Heart left ventricle (tissue), 16 donors: Measurements from ENCODE around the gene NFIA. TPM values are rescaled to one million over a fixed set of nuclear protein-coding genes. Genes with fewer than 3 reads are reported as not detected.

ENCODE experiments used
- ATAC-seq, 4 donors: fragments of 200-7000 bp; cut with Tn5 transposase; one replicate each; pipeline ENCODE4 v1.9.1; 2020 to 2022; ENCODE audit warnings: moderate library complexity in 4 of 4, mild to moderate bottlenecking in 3 of 4, moderate number of reproducible peaks in 1 of 4
- DNase-seq, 5 donors: peaks; one replicate each; pipeline ENCODE4 v3.0.0-alpha.2; 2020
- H3K27ac ChIP-seq, 12 donors: fragments of 200-600 bp; sonication (generic) in 4 of 12; one replicate each; pipeline versions ENCODE4 v1.5.0 to v1.8.0; 2016 to 2022; ENCODE audit warnings: mild to moderate bottlenecking in 2 of 12
- H3K27me3 ChIP-seq, 9 donors: fragments of 200-600 bp; sonication (generic) in 2 of 9; one replicate each; pipeline versions ENCODE4 v1.5.1 to v1.8.0; 2016 to 2022; ENCODE audit warnings: mild to moderate bottlenecking in 3 of 9
- H3K36me3 ChIP-seq, 9 donors: fragments of 200-600 bp; sonication (generic) in 2 of 9; one replicate each; pipeline versions ENCODE4 v1.5.0 to v1.8.0; 2018 to 2022; ENCODE audit warnings: mild to moderate bottlenecking in 2 of 9
- H3K4me1 ChIP-seq, 12 donors: fragments of 200-600 bp; sonication (generic) in 4 of 12; one replicate each; pipeline versions ENCODE4 v1.5.0 to v1.8.0; 2016 to 2022; ENCODE audit warnings: mild to moderate bottlenecking in 3 of 12
- H3K4me3 ChIP-seq, 12 donors: fragments of 200-600 bp; sonication (generic) in 4 of 12; one replicate each; pipeline versions ENCODE4 v1.5.0 to v1.8.0; 2017 to 2022; ENCODE audit warnings: mild to moderate bottlenecking in 9 of 12, moderate library complexity in 4 of 12
- H3K9me3 ChIP-seq, 12 donors: fragments of 200-600 bp; sonication (generic) in 4 of 12; one replicate each; pipeline versions ENCODE4 v1.5.0 to v1.8.0; 2016 to 2022; ENCODE audit warnings: mild to moderate bottlenecking in 1 of 12
- POLR2A ChIP-seq, 2 donors: fragments of 450-650 bp; IDR thresholded peaks; one replicate each; pipeline ENCODE4 v1.6.1; 2017; ENCODE audit warnings: antibody characterized with exemption in 2 of 2, mild to moderate bottlenecking in 2 of 2, moderate library complexity in 2 of 2
- WGBS, 4 donors: extraction: QIAGEN DNeasy Blood & Tissue Kit in 2 of 4; methylation state at CpG; one replicate each; pipeline versions ENCODE4 v1.1.5 to v1.1.7; 2013 to 2018; 5-methylcytosine and 5-hydroxymethylcytosine counted together
- intact Hi-C, 10 donors: fragments of 100-400 bp; cut with DNase I; formaldehyde crosslinking; loops; one replicate each; pipeline versions ENCODE4 v1.11.1 to v1.14.2; 2022
- polyA plus RNA-seq, 2 donors: library from polyadenylated mRNA; stranded (reverse); fragments of 200-250 nt; gene quantifications; one replicate each; pipeline ENCODE4 v1.2.3, GENCODE V29; 2013
- total RNA-seq, 9 donors: library from RNA; depleted of rRNA in 2 of 9; stranded (reverse); fragments of >200 nt in 2 of 9; fragmentation: NEBNext Ultra II Directional in 3 of 9; extraction: Animal tissue kit (Norgen Biotek cat#: 25700) in 3 of 9; gene quantifications; one replicate each; pipeline versions ENCODE4 v1.1.0 to v1.2.4, GENCODE V29; 2016 to 2023
- TF ChIP-seq, protein P1 (sequence below), 12 donors: fragments of 200-600 bp; sonication (generic) in 4 of 12; IDR thresholded peaks; one replicate each; pipeline versions ENCODE4 v1.5.0 to v1.8.0; 2018 to 2022; ENCODE audit warnings: antibody characterized with exemption in 12 of 12, mild to moderate bottlenecking in 5 of 12
- donor health status: ischemic (EF 13 %, LVEDD 7.1; RV severe dilation, severe dysfunction).
- donor health status: healthy with polysubstance abuse.
- donor health status: DM: no; HTN: yes; CAD: no.
- donor health status: DM: no; HTN: no; CAD: no.
- donor health status: ischemic (EF 25% LVEDD 6.9; RV normal size, moderate dysfunction).
- donor health status: ischemic (EF 25% LVEDD 5.7; RV mildly dilated, moderate dysfunction).
- donor health status: healthy.
- donor health status: DM: yes; HTN: yes; CAD: no.
- donor health status: ischemic (EF 35%, LVEDD 5.7; RV mildly dilated, moderate dysfunction).
- donor health status: nonischemic (EF 11% LVEDD 7.7; RV severe dilation, severe dysfunction).
- donor health status: DM: yes; HTN: yes; CAD: no.
- donor health status: PGD.
- donor health status: ischemic (EF 29% LVEDD 5.4; RV normal size, mild dysfunction).
- donor health status: nonischemic (EF 23%, LVEDD 6.1; RV moderate dilation, normal function).

Gene NFIA
- total and polyA plus RNA-seq, 11 donors: 12.7 to 121 (median 96.5) TPM

DNA sequence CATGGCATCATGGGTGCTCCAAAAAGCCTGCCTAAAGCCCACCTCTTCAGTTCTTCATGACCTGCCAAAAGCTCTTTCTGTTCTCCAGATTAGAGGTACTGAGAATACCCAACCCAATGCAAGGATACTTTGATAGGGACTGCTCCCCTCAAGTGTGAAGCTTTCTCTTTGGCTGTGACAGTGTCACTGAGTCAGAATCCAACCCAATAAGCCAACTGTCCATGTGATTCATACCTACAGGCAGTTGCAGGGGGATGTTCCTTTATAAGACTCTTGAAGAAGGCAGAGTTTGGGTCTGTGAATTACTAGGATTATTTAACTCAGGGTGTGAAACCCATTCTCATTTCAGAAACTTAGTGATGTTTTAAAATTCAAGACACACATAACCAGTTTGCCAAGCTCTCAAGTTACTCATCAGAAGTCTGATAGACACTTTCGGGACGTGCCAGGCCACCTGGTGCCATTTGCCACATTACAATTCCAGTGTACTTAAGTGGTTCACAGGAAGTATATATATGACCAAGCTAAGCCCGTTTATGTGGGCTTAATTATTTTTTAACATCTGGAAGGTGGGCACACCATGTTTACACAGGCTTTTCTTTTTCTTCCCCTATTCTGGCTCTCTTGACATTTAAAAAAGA, 265.8 kb downstream of the NFIA start:
- Histone ChIP-seq H3K4me3 (no peak overlapping the region), H3K36me3 (peaks cover 0 to 28% (median 4%) of the 10 kb centered on the region in 9 donors), H3K27me3 (no peaks in the 10 kb centered on the region), H3K9me3 (no peaks in the 10 kb centered on the region), H3K27ac (no peak overlapping the region), H3K4me1 (peaks cover 0 to 40% (median 22%) of the 10 kb centered on the region in 12 donors)
- WGBS, 4 donors: 74 to 88% (median 85%) methylated on average over 3 of the region's 3 CpGs
- no peak for ATAC-seq
- TF ChIP-seq POLR2A (IDR thresholded peaks at IDR 0.05): no peak
- TF ChIP-seq, protein P1, sequence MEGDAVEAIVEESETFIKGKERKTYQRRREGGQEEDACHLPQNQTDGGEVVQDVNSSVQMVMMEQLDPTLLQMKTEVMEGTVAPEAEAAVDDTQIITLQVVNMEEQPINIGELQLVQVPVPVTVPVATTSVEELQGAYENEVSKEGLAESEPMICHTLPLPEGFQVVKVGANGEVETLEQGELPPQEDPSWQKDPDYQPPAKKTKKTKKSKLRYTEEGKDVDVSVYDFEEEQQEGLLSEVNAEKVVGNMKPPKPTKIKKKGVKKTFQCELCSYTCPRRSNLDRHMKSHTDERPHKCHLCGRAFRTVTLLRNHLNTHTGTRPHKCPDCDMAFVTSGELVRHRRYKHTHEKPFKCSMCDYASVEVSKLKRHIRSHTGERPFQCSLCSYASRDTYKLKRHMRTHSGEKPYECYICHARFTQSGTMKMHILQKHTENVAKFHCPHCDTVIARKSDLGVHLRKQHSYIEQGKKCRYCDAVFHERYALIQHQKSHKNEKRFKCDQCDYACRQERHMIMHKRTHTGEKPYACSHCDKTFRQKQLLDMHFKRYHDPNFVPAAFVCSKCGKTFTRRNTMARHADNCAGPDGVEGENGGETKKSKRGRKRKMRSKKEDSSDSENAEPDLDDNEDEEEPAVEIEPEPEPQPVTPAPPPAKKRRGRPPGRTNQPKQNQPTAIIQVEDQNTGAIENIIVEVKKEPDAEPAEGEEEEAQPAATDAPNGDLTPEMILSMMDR (IDR thresholded peaks at IDR 0.05): no peak
- intact Hi-C loops: loop anchor here in 4 of 10 donors (10.0 kb wide), 2 partner anchors 293 to 373 kb away; no protein-coding TSS in a partner anchor
- DNase-seq: no peak

DNA sequence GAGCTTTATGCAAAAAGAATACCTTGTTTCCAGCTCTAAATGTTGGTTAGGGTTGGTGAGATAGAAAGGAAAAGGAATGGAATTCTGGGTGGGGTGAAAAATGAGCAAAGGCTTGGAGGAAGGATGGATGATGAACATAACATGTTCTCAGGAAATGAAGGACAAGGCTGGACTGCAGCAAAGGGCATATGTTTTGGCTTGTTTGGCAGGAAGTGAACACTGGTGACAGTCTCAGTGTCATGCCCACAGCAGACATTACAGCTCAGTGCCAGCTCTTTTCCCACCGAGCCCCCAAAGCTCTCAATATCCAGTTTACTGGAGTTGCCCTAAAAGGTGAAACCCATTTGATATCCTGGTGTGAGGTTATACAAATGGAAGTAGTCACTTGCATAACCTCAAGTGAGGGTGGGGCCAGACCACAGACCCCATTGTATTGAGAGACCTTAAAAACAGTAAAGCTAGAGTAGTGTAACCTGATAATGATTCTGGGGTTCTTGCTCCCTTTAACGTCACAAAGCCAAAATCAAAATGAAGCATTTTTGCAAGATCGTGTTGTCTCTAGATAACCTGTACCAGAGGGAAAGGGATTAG, 270.6 kb downstream of the NFIA start:
- WGBS, 4 donors: 57 to 65% (median 62%) methylated on average over 3 of the region's 3 CpGs
- H3K27ac ChIP-seq: peak overlapping the region in 5 of 12 donors; percentile 6 to 27 (median 13)
- no peak for DNase-seq
- H3K27me3 ChIP-seq: no peaks in the 10 kb centered on the region
- TF ChIP-seq, protein P1 (IDR thresholded peaks at IDR 0.05): no peak
- no peak for TF ChIP-seq POLR2A (IDR thresholded peaks at IDR 0.05)
- H3K9me3 ChIP-seq: no peaks in the 10 kb centered on the region
- peak in 3 of 4 donors; percentile 7 to 44 (median 33) for ATAC-seq
- peaks cover 0 to 36% (median 10%) of the 10 kb centered on the region in 12 donors for H3K4me1 ChIP-seq
- intact Hi-C loops: no loop called here
- no peak overlapping the region for H3K4me3 ChIP-seq
- H3K36me3 ChIP-seq: peaks cover 0 to 46% (median 6%) of the 10 kb centered on the region in 9 donors

DNA sequence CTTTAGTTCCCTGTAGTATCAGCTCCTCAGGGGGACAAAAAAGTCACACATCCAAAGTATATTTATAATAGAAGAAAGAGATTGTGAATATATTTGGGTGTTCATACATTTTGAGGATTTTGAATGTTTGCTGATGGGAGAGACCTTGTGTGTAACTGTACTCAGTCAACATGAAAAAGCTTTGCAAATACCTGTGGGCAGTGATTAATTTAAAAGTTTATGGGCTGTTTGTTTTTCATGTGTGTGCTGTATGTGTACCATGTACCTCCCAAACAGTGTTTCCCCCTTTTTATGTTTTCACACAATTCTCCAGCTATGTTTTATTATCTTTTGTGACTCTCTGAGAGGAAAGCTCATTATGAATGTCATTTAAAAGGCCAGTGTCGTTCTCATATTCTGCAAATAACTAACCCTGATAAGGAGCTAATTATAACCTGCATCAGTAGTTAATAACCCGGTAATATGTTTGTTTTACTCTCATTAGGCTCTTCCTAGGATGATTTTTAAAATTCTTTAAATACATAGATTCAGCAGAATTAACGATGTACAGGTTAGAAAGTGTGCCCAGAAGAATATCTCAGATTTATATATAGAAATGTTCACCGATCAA, 271.5 kb downstream of the NFIA start:
- Histone ChIP-seq H3K27me3 (no peaks in the 10 kb centered on the region), H3K4me3 (no peak overlapping the region), H3K9me3 (no peaks in the 10 kb centered on the region), H3K36me3 (peaks cover 0 to 38% (median 9%) of the 10 kb centered on the region in 9 donors), H3K27ac (peak overlapping the region in 9 of 12 donors; percentile 13 to 51 (median 21)), H3K4me1 (peaks cover 0 to 38% (median 10%) of the 10 kb centered on the region in 12 donors)
- peak in 3 of 4 donors; percentile 25 to 47 (median 40) for ATAC-seq
- no peak for DNase-seq
- TF ChIP-seq, protein P1 (IDR thresholded peaks at IDR 0.05): no peak
- no peak for TF ChIP-seq POLR2A (IDR thresholded peaks at IDR 0.05)
- 43 to 50% (median 45%) methylated on average over 4 of the region's 4 CpGs for WGBS, 4 donors
- intact Hi-C loops: no loop called here

DNA sequence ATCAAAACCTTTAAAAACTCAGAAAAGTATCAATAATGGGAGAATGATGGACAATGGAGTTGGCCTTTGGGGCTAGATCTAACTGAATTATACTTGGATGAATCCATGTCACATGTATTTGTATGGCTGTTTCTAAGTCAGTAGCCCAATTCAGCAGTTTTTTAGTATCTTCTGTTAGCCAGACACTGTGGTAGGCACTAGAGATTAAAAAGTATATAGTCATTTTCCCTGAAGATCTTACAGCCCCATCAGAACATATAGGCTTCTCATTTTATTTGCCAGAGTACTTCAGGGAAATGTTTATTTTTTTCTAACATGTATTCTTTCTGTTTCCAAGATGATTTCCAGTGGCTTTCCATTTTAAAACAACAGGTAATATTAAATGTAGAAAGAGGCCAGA, 273.7 kb downstream of the NFIA start:
- no peak for DNase-seq
- peaks cover 0 to 58% (median 20%) of the 10 kb centered on the region in 9 donors for H3K36me3 ChIP-seq

More for the DNA sequence above, 273.7 kb downstream of the NFIA start:
- no peak for ATAC-seq
- Histone ChIP-seq H3K27ac (no peak overlapping the region), H3K27me3 (no peaks in the 10 kb centered on the region), H3K4me1 (peaks cover 0 to 40% (median 10%) of the 10 kb centered on the region in 12 donors), H3K4me3 (no peak overlapping the region), H3K9me3 (no peaks in the 10 kb centered on the region)
- intact Hi-C loops: no loop called here
- TF ChIP-seq POLR2A (IDR thresholded peaks at IDR 0.05): no peak
- TF ChIP-seq, protein P1 (IDR thresholded peaks at IDR 0.05): no peak
